ENCODE results near the gene ABCC8.
A peak's percentile ranks its signal among the peaks of the same experiment; 100 is the strongest.

ABCC8 gene

GRCh38 chr11:17505146-17505545 lies 28.5 kb upstream of the ABCC8 start:
- no peaks in the 10 kb centered on the region for H3K27me3 ChIP-seq (ENCODE audit: insufficient read depth, low read length)
- no peak overlapping the region for H3K27ac ChIP-seq (ENCODE audit: low read depth, low read length, poor library complexity, severe bottlenecking)
- TF ChIP-seq CTCF (IDR thresholded peaks at IDR 0.05; ENCODE audit: low read length), result no peak
- no peak for TF ChIP-seq EZH2 (IDR thresholded peaks at IDR 0.05; ENCODE audit: borderline replicate concordance, low read length)
- no peaks in the 10 kb centered on the region for H3K9me2 ChIP-seq (ENCODE audit: low read depth, low read length)
- no peak overlapping the region for H3K9ac ChIP-seq (ENCODE audit: low read length)
- no peaks in the 10 kb centered on the region for H4K20me1 ChIP-seq (ENCODE audit: insufficient read depth, low read length)
- H2AFZ ChIP-seq (ENCODE audit: low read length), result no peak overlapping the region
- H3K36me3 ChIP-seq (ENCODE audit: insufficient read depth, low read length), result no peaks in the 10 kb centered on the region
- H3K9me3 ChIP-seq (ENCODE audit: low read length), result no peaks in the 10 kb centered on the region
- no peaks in the 10 kb centered on the region for H3F3A ChIP-seq (ENCODE audit: insufficient read depth, low read length)
- no peak overlapping the region for H3K4me3 ChIP-seq (ENCODE audit: low read depth, low read length, poor library complexity, severe bottlenecking)
- H3K4me2 ChIP-seq (ENCODE audit: low read length), result no peak overlapping the region
- H3K79me2 ChIP-seq (ENCODE audit: insufficient read depth, low read length), result no peaks in the 10 kb centered on the region
- H3K4me1 ChIP-seq (ENCODE audit: insufficient read depth, low read length, severe bottlenecking), result no peaks in the 10 kb centered on the region

GRCh38 chr11:17504330-17505107 lies 27.9 kb upstream of the ABCC8 start:
- no peak overlapping the region for H2AFZ ChIP-seq (ENCODE audit: low read length)
- H3K27ac ChIP-seq (ENCODE audit: low read depth, low read length, poor library complexity, severe bottlenecking), result no peak overlapping the region
- no peak overlapping the region for H3K4me3 ChIP-seq (ENCODE audit: low read depth, low read length, poor library complexity, severe bottlenecking)
- H3K9me2 ChIP-seq (ENCODE audit: low read depth, low read length), result no peaks in the 10 kb centered on the region
- H3K36me3 ChIP-seq (ENCODE audit: insufficient read depth, low read length), result no peaks in the 10 kb centered on the region
- no peaks in the 10 kb centered on the region for H3K79me2 ChIP-seq (ENCODE audit: insufficient read depth, low read length)
- H3F3A ChIP-seq (ENCODE audit: insufficient read depth, low read length), result no peaks in the 10 kb centered on the region
- no peaks in the 10 kb centered on the region for H4K20me1 ChIP-seq (ENCODE audit: insufficient read depth, low read length)
- no peaks in the 10 kb centered on the region for H3K27me3 ChIP-seq (ENCODE audit: insufficient read depth, low read length)
- H3K9ac ChIP-seq (ENCODE audit: low read length), result no peak overlapping the region
- TF ChIP-seq EZH2 (IDR thresholded peaks at IDR 0.05; ENCODE audit: borderline replicate concordance, low read length), result no peak
- peak; percentile 88 for TF ChIP-seq CTCF (IDR thresholded peaks at IDR 0.05; ENCODE audit: low read length)
- H3K9me3 ChIP-seq (ENCODE audit: low read length), result no peaks in the 10 kb centered on the region
- H3K4me2 ChIP-seq (ENCODE audit: low read length), result no peak overlapping the region
- no peaks in the 10 kb centered on the region for H3K4me1 ChIP-seq (ENCODE audit: insufficient read depth, low read length, severe bottlenecking)

GRCh38 chr11:17502630-17503029 lies 26.0 kb upstream of the ABCC8 start:
- H4K20me1 ChIP-seq (ENCODE audit: insufficient read depth, low read length), result no peaks in the 10 kb centered on the region
- H3K27ac ChIP-seq (ENCODE audit: low read depth, low read length, poor library complexity, severe bottlenecking), result no peak overlapping the region
- H3K27me3 ChIP-seq (ENCODE audit: insufficient read depth, low read length), result no peaks in the 10 kb centered on the region
- H3K79me2 ChIP-seq (ENCODE audit: insufficient read depth, low read length), result no peaks in the 10 kb centered on the region
- no peak overlapping the region for H3K9ac ChIP-seq (ENCODE audit: low read length)
- H3K4me3 ChIP-seq (ENCODE audit: low read depth, low read length, poor library complexity, severe bottlenecking), result no peak overlapping the region
- H3K4me1 ChIP-seq (ENCODE audit: insufficient read depth, low read length, severe bottlenecking), result no peaks in the 10 kb centered on the region
- H3K36me3 ChIP-seq (ENCODE audit: insufficient read depth, low read length), result no peaks in the 10 kb centered on the region
- no peak overlapping the region for H2AFZ ChIP-seq (ENCODE audit: low read length)
- H3K9me3 ChIP-seq (ENCODE audit: low read length), result no peaks in the 10 kb centered on the region
- H3K4me2 ChIP-seq (ENCODE audit: low read length), result no peak overlapping the region
- TF ChIP-seq EZH2 (IDR thresholded peaks at IDR 0.05; ENCODE audit: borderline replicate concordance, low read length), result no peak
- no peak for TF ChIP-seq CTCF (IDR thresholded peaks at IDR 0.05; ENCODE audit: low read length)
- H3K9me2 ChIP-seq (ENCODE audit: low read depth, low read length), result no peaks in the 10 kb centered on the region
- H3F3A ChIP-seq (ENCODE audit: insufficient read depth, low read length), result no peaks in the 10 kb centered on the region

Data from OCI-LY1 (cell line).